ENCODE results near the gene SORBS1. TPM values are rescaled to one million over a fixed set of nuclear protein-coding genes. Genes with fewer than 3 reads are reported as not detected.

The SORBS1 gene
- total RNA-seq, 2 experiments from 2014 or later = 1.5 to 1.8 TPM

GRCh38 chr10:95503001-95503400 lies 58.2 kb downstream of the SORBS1 start:
- Mint-ChIP-seq H3K4me1 (ENCODE audit: low read depth) (peaks cover 4% of the 10 kb centered on the region), H3K27ac (no peak overlapping the region), H3K4me3 (no peak overlapping the region), H3K27me3 (no peaks in the 10 kb centered on the region), H3K9me3 (no peaks in the 10 kb centered on the region), H3K36me3 (no peaks in the 10 kb centered on the region)
- ChIA-PET POLR2A (no interaction called here), CTCF (no interaction called here)
- intact Hi-C loops (cut with micrococcal nuclease) = no loop called here
- DNase-seq = no peak

GRCh38 chr10:95502377-95502776 lies 58.8 kb downstream of the SORBS1 start:
- no peaks in the 10 kb centered on the region for H3K36me3 Mint-ChIP-seq
- peaks cover 4% of the 10 kb centered on the region for H3K4me1 Mint-ChIP-seq (ENCODE audit: low read depth)
- H3K4me3 Mint-ChIP-seq = no peak overlapping the region
- no peak for DNase-seq
- CTCF ChIA-PET = no interaction called here
- POLR2A ChIA-PET = no interaction called here
- intact Hi-C loops (cut with micrococcal nuclease) = no loop called here
- no peak overlapping the region for H3K27ac Mint-ChIP-seq
- no peaks in the 10 kb centered on the region for H3K9me3 Mint-ChIP-seq
- no peaks in the 10 kb centered on the region for H3K27me3 Mint-ChIP-seq

GRCh38 chr10:95501203-95502094 lies 59.7 kb downstream of the SORBS1 start:
- POLR2A ChIA-PET = no interaction called here
- DNase-seq = no peak
- H3K27me3 Mint-ChIP-seq = no peaks in the 10 kb centered on the region
- H3K27ac Mint-ChIP-seq = no peak overlapping the region
- intact Hi-C loops (cut with micrococcal nuclease) = loop anchor here (2.0 kb wide), 1 partner anchor 15 kb away; no protein-coding TSS in a partner anchor
- H3K36me3 Mint-ChIP-seq = no peaks in the 10 kb centered on the region
- no peak overlapping the region for H3K4me3 Mint-ChIP-seq
- H3K9me3 Mint-ChIP-seq = no peaks in the 10 kb centered on the region
- peaks cover 4% of the 10 kb centered on the region for H3K4me1 Mint-ChIP-seq (ENCODE audit: low read depth)
- CTCF ChIA-PET = no interaction called here

GRCh38 chr10:95500649-95501048 lies 60.5 kb downstream of the SORBS1 start:
- no peaks in the 10 kb centered on the region for H3K27me3 Mint-ChIP-seq
- H3K4me3 Mint-ChIP-seq = no peak overlapping the region
- peaks cover 4% of the 10 kb centered on the region for H3K4me1 Mint-ChIP-seq (ENCODE audit: low read depth)
- peak; percentile 41 for DNase-seq
- no peaks in the 10 kb centered on the region for H3K36me3 Mint-ChIP-seq
- intact Hi-C loops (cut with micrococcal nuclease) = loop anchor here (2.0 kb wide), 1 partner anchor 14 kb away; no protein-coding TSS in a partner anchor
- POLR2A ChIA-PET = no interaction called here
- no peaks in the 10 kb centered on the region for H3K9me3 Mint-ChIP-seq
- CTCF ChIA-PET = no interaction called here
- H3K27ac Mint-ChIP-seq = no peak overlapping the region

- Mint-ChIP-seq H3K27ac (no peak overlapping the region), H3K36me3 (no peaks in the 10 kb centered on the region), H3K27me3 (no peaks in the 10 kb centered on the region), H3K9me3 (no peaks in the 10 kb centered on the region), H3K4me1 (ENCODE audit: low read depth) (peaks cover 4% of the 10 kb centered on the region), H3K4me3 (no peak overlapping the region)
- intact Hi-C loops (cut with micrococcal nuclease) = loop anchor here (2.0 kb wide), 1 partner anchor 13 kb away; no protein-coding TSS in a partner anchor
- ChIA-PET CTCF (no interaction called here), POLR2A (no interaction called here)
- no peak for DNase-seq
Measured at GRCh38 chr10:95500097-95500496, 61.1 kb downstream of the SORBS1 start.

- H3K4me1 Mint-ChIP-seq (ENCODE audit: low read depth) = peaks cover 4% of the 10 kb centered on the region
- H3K27ac Mint-ChIP-seq = no peak overlapping the region
- H3K4me3 Mint-ChIP-seq = no peak overlapping the region
- intact Hi-C loops (cut with micrococcal nuclease) = no loop called here
- no peaks in the 10 kb centered on the region for H3K36me3 Mint-ChIP-seq
- H3K27me3 Mint-ChIP-seq = no peaks in the 10 kb centered on the region
- ChIA-PET CTCF (no interaction called here), POLR2A (no interaction called here)
- H3K9me3 Mint-ChIP-seq = no peaks in the 10 kb centered on the region
- DNase-seq = no peak
Measured at GRCh38 chr10:95499482-95499989, 61.6 kb downstream of the SORBS1 start.

GRCh38 chr10:95496951-95497350 lies 64.2 kb downstream of the SORBS1 start:
- H3K9me3 Mint-ChIP-seq = no peaks in the 10 kb centered on the region

GRCh38 chr10:95496246-95496911 lies 64.8 kb downstream of the SORBS1 start:
- ChIA-PET CTCF (interaction anchor here (0.8 kb wide), 1 partner anchor 107 kb away, joined by 3 read pairs; no protein-coding TSS in a partner anchor), POLR2A (no interaction called here)
- H3K27ac Mint-ChIP-seq = no peak overlapping the region
- H3K27me3 Mint-ChIP-seq = no peaks in the 10 kb centered on the region
- peaks cover 4% of the 10 kb centered on the region for H3K4me1 Mint-ChIP-seq (ENCODE audit: low read depth)
- DNase-seq = no peak
- intact Hi-C loops (cut with micrococcal nuclease) = no loop called here
- H3K4me3 Mint-ChIP-seq = no peak overlapping the region
- no peaks in the 10 kb centered on the region for H3K9me3 Mint-ChIP-seq
- H3K36me3 Mint-ChIP-seq = no peaks in the 10 kb centered on the region

More at GRCh38 chr10:95496951-95497350, 64.2 kb downstream of the SORBS1 start:
- Mint-ChIP-seq H3K27me3 (no peaks in the 10 kb centered on the region), H3K27ac (no peak overlapping the region), H3K36me3 (no peaks in the 10 kb centered on the region), H3K4me3 (no peak overlapping the region), H3K4me1 (ENCODE audit: low read depth) (peaks cover 4% of the 10 kb centered on the region)
- ChIA-PET CTCF (interaction anchor here (0.8 kb wide), 1 partner anchor 107 kb away, joined by 3 read pairs; no protein-coding TSS in a partner anchor), POLR2A (no interaction called here)
- intact Hi-C loops (cut with micrococcal nuclease) = no loop called here
- DNase-seq = no peak

GRCh38 chr10:95493862-95494261 lies 67.3 kb downstream of the SORBS1 start:
- DNase-seq = no peak
- H3K27me3 Mint-ChIP-seq = no peaks in the 10 kb centered on the region
- POLR2A ChIA-PET = no interaction called here
- intact Hi-C loops (cut with micrococcal nuclease) = no loop called here
- H3K4me1 Mint-ChIP-seq (ENCODE audit: low read depth) = no peaks in the 10 kb centered on the region
- no peaks in the 10 kb centered on the region for H3K9me3 Mint-ChIP-seq
- H3K4me3 Mint-ChIP-seq = no peak overlapping the region
- no peak overlapping the region for H3K27ac Mint-ChIP-seq
- H3K36me3 Mint-ChIP-seq = no peaks in the 10 kb centered on the region
- CTCF ChIA-PET = interaction anchor here (1.3 kb wide), 1 partner anchor 48 kb away, joined by 3 read pairs; no protein-coding TSS in a partner anchor

- Mint-ChIP-seq H3K27me3 (no peaks in the 10 kb centered on the region), H3K36me3 (no peaks in the 10 kb centered on the region), H3K27ac (no peak overlapping the region), H3K4me1 (ENCODE audit: low read depth) (peaks cover 8% of the 10 kb centered on the region), H3K4me3 (no peak overlapping the region), H3K9me3 (no peaks in the 10 kb centered on the region)
- CTCF ChIA-PET = no interaction called here
- intact Hi-C loops (cut with micrococcal nuclease) = loop anchor here (2.0 kb wide), 1 partner anchor 13 kb away; no protein-coding TSS in a partner anchor
- POLR2A ChIA-PET = no interaction called here
- DNase-seq = no peak
Measured at GRCh38 chr10:95487994-95488393, 73.2 kb downstream of the SORBS1 start.

- Mint-ChIP-seq H3K9me3 (no peaks in the 10 kb centered on the region), H3K36me3 (no peaks in the 10 kb centered on the region), H3K27me3 (no peaks in the 10 kb centered on the region), H3K27ac (peak overlapping the region; percentile 75), H3K4me1 (ENCODE audit: low read depth) (peaks cover 18% of the 10 kb centered on the region), H3K4me3 (no peak overlapping the region)
- DNase-seq = peak; percentile 17
- intact Hi-C loops (cut with micrococcal nuclease) = loop anchor here (1.0 to 2.0 kb wide), 3 partner anchors 29 to 249 kb away; partner anchors contain the start of gene SORBS1
- CTCF ChIA-PET = interaction anchor here (0.6 kb wide), 2 partner anchors 27 to 159 kb away, joined by 3 to 4 read pairs; no protein-coding TSS in a partner anchor
- POLR2A ChIA-PET = no interaction called here
Measured at GRCh38 chr10:95485056-95485844, 75.9 kb downstream of the SORBS1 start.
